GM23248 (cell line): ENCODE results near the gene TRIP10.

Experiments used
- EZH2 ChIP-seq: fragments of 200-600 bp; sonication (generic); IDR thresholded peaks from 2 replicates; pipeline ENCODE4 v1.6.1; 2018; ENCODE audit warnings: antibody characterized with exemption, mild to moderate bottlenecking; ENCODE audit not compliant: insufficient read depth, poor library complexity, severe bottlenecking
- EZH2phosphoT487 ChIP-seq: fragments of 200-600 bp; sonication (generic); IDR thresholded peaks from 2 replicates; pipeline ENCODE4 v1.6.1; 2018; ENCODE audit warnings: antibody characterized with exemption, moderate library complexity, mild to moderate bottlenecking, low read depth; ENCODE audit not compliant: insufficient read depth

- TF ChIP-seq EZH2 (no peak), EZH2phosphoT487 (no peak)
Observed at GRCh38 chr19:6768236-6768785, 28.8 kb downstream of the TRIP10 start.
